Esophagus muscularis mucosa (tissue), 4 donors: ENCODE results near the gene MCF2L2. TPM values are rescaled to one million over a fixed set of nuclear protein-coding genes. Genes with fewer than 3 reads are reported as not detected.

Experiments
- DNase-seq: peaks from one replicate; pipeline ENCODE4 v3.0.0-alpha.2; 2017; ENCODE audit errors: extremely low spot score
- H3K27ac ChIP-seq, 4 donors: fragments of 200-600 bp; sonication (generic); replicated peaks in 1 of 4; 1 replicate in 3 of 4; 2 replicates in 1 of 4; pipeline ENCODE4 v1.5.1; 2016 to 2019; ENCODE audit warnings: mild to moderate bottlenecking in 1 of 4
- H3K27me3 ChIP-seq, 4 donors: fragments of 200-600 bp; sonication (generic); one replicate each; pipeline versions ENCODE4 v1.5.1 to v1.6.0; 2016 to 2019
- H3K36me3 ChIP-seq, 4 donors: fragments of 200-600 bp; sonication (generic); one replicate each; pipeline ENCODE4 v1.5.1; 2016 to 2019
- H3K4me1 ChIP-seq, 4 donors: fragments of 200-600 bp; sonication (generic); one replicate each; pipeline ENCODE4 v1.5.1; 2016 to 2019
- H3K4me3 ChIP-seq, 4 donors: fragments of 200-600 bp; sonication (generic); 1 replicate in 2 of 4; 2 replicates in 2 of 4; pipeline ENCODE4 v1.5.1; 2016 to 2019; ENCODE audit warnings: mild to moderate bottlenecking in 4 of 4, moderate library complexity in 1 of 4
- H3K9me3 ChIP-seq, 4 donors: fragments of 200-600 bp; sonication (generic); 1 replicate in 3 of 4; 2 replicates in 1 of 4; pipeline ENCODE4 v1.5.1; 2016 to 2019
- CTCF ChIP-seq, 3 experiments: fragments of 200-600 bp in 2 of 3; fragments of 450-650 bp in 1 of 3; sonication (generic) in 2 of 3; IDR thresholded peaks; one replicate each; pipeline ENCODE4 v1.5.1; 2017 to 2019; ENCODE audit warnings: antibody characterized with exemption in 3 of 3, mild to moderate bottlenecking in 2 of 3, moderate library complexity in 1 of 3
- EP300 ChIP-seq: sonication (generic); formaldehyde crosslinking; IDR thresholded peaks from one replicate; pipeline ENCODE4 v1.6.1; 2017; ENCODE audit warnings: antibody characterized with exemption
- POLR2A ChIP-seq: fragments of 450-650 bp; IDR thresholded peaks from one replicate; pipeline ENCODE4 v1.6.1; 2017; ENCODE audit warnings: antibody characterized with exemption, moderate library complexity, mild to moderate bottlenecking, low read depth
- POLR2AphosphoS5 ChIP-seq, 2 donors: sonication (generic); formaldehyde crosslinking; IDR thresholded peaks; one replicate each; pipeline ENCODE4 v1.6.1; 2017; ENCODE audit warnings: antibody characterized with exemption in 2 of 2
- WGBS: methylation state at CpG from one replicate; pipeline ENCODE4 v1.1.5; 2018; 5-methylcytosine and 5-hydroxymethylcytosine counted together
- intact Hi-C: fragments of 100-400 bp; cut with DNase I; formaldehyde crosslinking; loops from one replicate; pipeline ENCODE4 v1.15.1; 2023
- total RNA-seq, 4 donors: library from RNA; depleted of rRNA; stranded (reverse); fragments of >200 nt; gene quantifications; one replicate each; pipeline versions ENCODE4 v1.1.0 to v1.2.1, GENCODE V29; 2016

The MCF2L2 gene
- total RNA-seq, 4 donors from 2014 or later: 0.99 to 3.3 (median 1.3) TPM

- Histone ChIP-seq H3K27me3 (no peaks in the 10 kb centered on the region), H3K4me3 (no peak overlapping the region), H3K27ac (no peak overlapping the region), H3K9me3 (no peaks in the 10 kb centered on the region), H3K4me1 (no peaks in the 10 kb centered on the region), H3K36me3 (no peaks in the 10 kb centered on the region)
- WGBS: 91% methylated on average over 12 of the region's 12 CpGs
- DNase-seq: no peak
- no peak for TF ChIP-seq CTCF (IDR thresholded peaks at IDR 0.05)
- no peak for TF ChIP-seq EP300
- no peak for TF ChIP-seq POLR2A
- no peak for TF ChIP-seq POLR2AphosphoS5 (IDR thresholded peaks at IDR 0.05)
- intact Hi-C loops: no loop called here
Measured at GRCh38 chr3:183378545-183378944, 49.9 kb downstream of the MCF2L2 start.

- H3K9me3 ChIP-seq: no peaks in the 10 kb centered on the region
- WGBS: 98% methylated on average over 3 of the region's 3 CpGs
- intact Hi-C loops: no loop called here
Measured at GRCh38 chr3:183378008-183378407, 50.4 kb downstream of the MCF2L2 start.

GRCh38 chr3:183377307-183377959 lies 51.0 kb downstream of the MCF2L2 start:
- 79% methylated on average over 7 of the region's 7 CpGs for WGBS
- Histone ChIP-seq H3K4me3 (no peak overlapping the region), H3K36me3 (no peaks in the 10 kb centered on the region), H3K9me3 (no peaks in the 10 kb centered on the region), H3K4me1 (no peaks in the 10 kb centered on the region), H3K27ac (no peak overlapping the region), H3K27me3 (no peaks in the 10 kb centered on the region)
- DNase-seq: no peak
- intact Hi-C loops: no loop called here
- no peak for TF ChIP-seq EP300
- no peak for TF ChIP-seq POLR2A
- TF ChIP-seq POLR2AphosphoS5 (IDR thresholded peaks at IDR 0.05): no peak
- TF ChIP-seq CTCF (IDR thresholded peaks at IDR 0.05): no peak

More at GRCh38 chr3:183378008-183378407, 50.4 kb downstream of the MCF2L2 start:
- DNase-seq: no peak
- H3K4me1 ChIP-seq: no peaks in the 10 kb centered on the region
- H3K27me3 ChIP-seq: no peaks in the 10 kb centered on the region
- no peak overlapping the region for H3K4me3 ChIP-seq
- H3K36me3 ChIP-seq: no peaks in the 10 kb centered on the region
- no peak for TF ChIP-seq POLR2A
- no peak for TF ChIP-seq CTCF (IDR thresholded peaks at IDR 0.05)
- no peak for TF ChIP-seq EP300
- no peak for TF ChIP-seq POLR2AphosphoS5 (IDR thresholded peaks at IDR 0.05)
- H3K27ac ChIP-seq: no peak overlapping the region

- WGBS: 77% methylated on average over 5 of the region's 5 CpGs
- DNase-seq: no peak
- H3K4me1 ChIP-seq: no peaks in the 10 kb centered on the region
- intact Hi-C loops: no loop called here
- no peak for TF ChIP-seq EP300
- TF ChIP-seq CTCF (IDR thresholded peaks at IDR 0.05): no peak
- no peak for TF ChIP-seq POLR2AphosphoS5 (IDR thresholded peaks at IDR 0.05)
- no peak for TF ChIP-seq POLR2A
- H3K4me3 ChIP-seq: no peak overlapping the region
- no peaks in the 10 kb centered on the region for H3K36me3 ChIP-seq
- no peak overlapping the region for H3K27ac ChIP-seq
- H3K9me3 ChIP-seq: no peaks in the 10 kb centered on the region
- no peaks in the 10 kb centered on the region for H3K27me3 ChIP-seq
Measured at GRCh38 chr3:183375787-183376186, 52.6 kb downstream of the MCF2L2 start.

- no peak for TF ChIP-seq POLR2AphosphoS5 (IDR thresholded peaks at IDR 0.05)
- no peak for TF ChIP-seq POLR2A
- TF ChIP-seq EP300: no peak
- TF ChIP-seq CTCF (IDR thresholded peaks at IDR 0.05): no peak
- H3K36me3 ChIP-seq: no peaks in the 10 kb centered on the region
- no peak overlapping the region for H3K27ac ChIP-seq
- no peaks in the 10 kb centered on the region for H3K27me3 ChIP-seq
- WGBS: 74% methylated on average over 6 of the region's 6 CpGs
- H3K4me1 ChIP-seq: no peaks in the 10 kb centered on the region
- DNase-seq: no peak
- no peaks in the 10 kb centered on the region for H3K9me3 ChIP-seq
- intact Hi-C loops: no loop called here
- no peak overlapping the region for H3K4me3 ChIP-seq
Measured at GRCh38 chr3:183375337-183375736, 53.1 kb downstream of the MCF2L2 start.
